H1 (cell line): ENCODE data around the gene ZFP1. TPM values are rescaled to one million over a fixed set of nuclear protein-coding genes. Genes with fewer than 3 reads are reported as not detected.
A peak's percentile ranks its signal among the peaks of the same experiment; 100 is the strongest.

Source experiments
- CTCF ChIA-PET: fragments of 300-600 bp; sonication (Branson Sonifier 250); formaldehyde crosslinking; loops from one replicate; lab custom pipeline; 2021; ENCODE audit not compliant: partially characterized antibody; lab: Charles Lee
- POLR2A ChIA-PET: fragments of 300-600 bp; sonication (Branson Sonifier 250); formaldehyde crosslinking; loops from one replicate; lab custom pipeline; 2021; ENCODE audit warnings: inconsistent platforms; ENCODE audit not compliant: partially characterized antibody; lab: Charles Lee
- DNase-seq, 2 experiments: peaks; one replicate each; pipeline versions ENCODE4 v3.0.0 to v3.0.0-alpha.2; 2010 to 2022; ENCODE audit warnings: low spot score in 2 of 2, low read depth in 1 of 2, mixed read lengths in 1 of 2
- FAIRE-seq: peaks from 2 replicates; lab custom pipeline; 2011; peaks lifted over from hg19 to GRCh38; lab: Jason Lieb, UNC
- H2AFZ ChIP-seq: 2 replicates; pipeline ENCODE4 v1.8.1; 2012; ENCODE audit warnings: low read length, inconsistent platforms
- H2AK5ac ChIP-seq: 2 replicates; pipeline ENCODE4 v1.6.1; 2013; ENCODE audit warnings: low read depth, low read length
- H2BK120ac ChIP-seq: replicated peaks from 2 replicates; pipeline ENCODE3; 2013; ENCODE audit warnings: low read depth, low read length, inconsistent platforms
- H2BK12ac ChIP-seq: 2 replicates; pipeline ENCODE4 v1.6.1; 2013; ENCODE audit warnings: low read depth, low read length
- H2BK15ac ChIP-seq: 2 replicates; pipeline ENCODE4 v1.6.1; 2013; ENCODE audit warnings: low read length
- H2BK20ac ChIP-seq: 2 replicates; pipeline ENCODE4 v1.6.1; 2013; ENCODE audit warnings: low read length
- H2BK5ac ChIP-seq: 2 replicates; pipeline ENCODE4 v1.6.1; 2013; ENCODE audit warnings: low read depth, low read length
- H3K14ac ChIP-seq: 2 replicates; pipeline ENCODE4 v1.6.1; 2013; ENCODE audit warnings: inconsistent platforms; ENCODE audit not compliant: insufficient read length
- H3K18ac ChIP-seq: 2 replicates; pipeline ENCODE4 v1.6.1; 2013; ENCODE audit warnings: low read length; ENCODE audit errors: extremely low read depth
- H3K23ac ChIP-seq: 2 replicates; pipeline ENCODE4 v1.6.1; 2013; ENCODE audit warnings: inconsistent platforms; ENCODE audit not compliant: insufficient read length
- H3K23me2 ChIP-seq: 2 replicates; pipeline ENCODE4 v1.6.1; 2013; ENCODE audit warnings: low read depth, low read length
- H3K27ac ChIP-seq: 2 replicates; pipeline ENCODE4 v1.6.1; 2011; ENCODE audit warnings: low read depth, low read length, inconsistent platforms
- H3K27me3 ChIP-seq, 4 experiments: replicated peaks in 1 of 4; 1 replicate in 1 of 4; 2 replicates in 3 of 4; pipeline versions ENCODE4 v1.6.1 to v1.8.1; 2011 to 2013; ENCODE audit warnings: low read length in 3 of 4, mild to moderate bottlenecking in 3 of 4, inconsistent platforms in 2 of 4, mixed read lengths in 2 of 4, moderate library complexity in 1 of 4; ENCODE audit not compliant: control insufficient read depth in 3 of 4, insufficient read depth in 3 of 4; ENCODE audit errors: extremely low read depth in 1 of 4
- H3K36me3 ChIP-seq, 4 experiments: 2 replicates each; pipeline versions ENCODE4 v1.6.1 to v1.8.1; 2011 to 2013; ENCODE audit warnings: mild to moderate bottlenecking in 4 of 4, low read length in 3 of 4, moderate library complexity in 2 of 4, control low read depth in 1 of 4, inconsistent platforms in 1 of 4; ENCODE audit not compliant: insufficient read depth in 4 of 4, control insufficient read depth in 2 of 4
- H3K4ac ChIP-seq: replicated peaks from 2 replicates; pipeline ENCODE3; 2013; ENCODE audit warnings: low read length, low read depth, mixed read lengths, inconsistent platforms; ENCODE audit not compliant: insufficient read length
- H3K4me1 ChIP-seq, 4 experiments: replicated peaks in 1 of 4; 1 replicate in 1 of 4; 2 replicates in 3 of 4; pipeline versions ENCODE4 v1.6.1 to v1.8.1; 2011 to 2013; ENCODE audit warnings: low read length in 3 of 4, inconsistent platforms in 2 of 4, mixed read lengths in 1 of 4; ENCODE audit not compliant: insufficient read depth in 4 of 4, control insufficient read depth in 3 of 4
- H3K4me2 ChIP-seq, 2 experiments: 2 replicates each; pipeline versions ENCODE4 v1.6.1 to v1.8.1; 2011 to 2013; ENCODE audit warnings: low read depth in 2 of 2, low read length in 2 of 2, control low read depth in 1 of 2, inconsistent platforms in 1 of 2, mild to moderate bottlenecking in 1 of 2; ENCODE audit not compliant: insufficient read depth in 1 of 2
- H3K4me3 ChIP-seq, 4 experiments: fragments of 200-600, 300-600 bp in 1 of 4; sonication (generic), shearing (Covaris generic), sonication (Bioruptor Twin) in 1 of 4; 2 replicates each; pipeline versions ENCODE4 v1.5.1 to v1.8.1; 2011 to 2016; ENCODE audit warnings: low read length in 4 of 4, low read depth in 3 of 4, control low read depth in 2 of 4, inconsistent platforms in 2 of 4, mild to moderate bottlenecking in 2 of 4, mixed read lengths in 1 of 4, moderate library complexity in 1 of 4; ENCODE audit not compliant: insufficient read depth in 2 of 4; ENCODE audit errors: extremely low read depth in 1 of 4
- H3K56ac ChIP-seq: replicated peaks from 2 replicates; pipeline ENCODE3; 2013; ENCODE audit warnings: low read depth, mild to moderate bottlenecking, mixed read lengths, low read length, inconsistent platforms; ENCODE audit not compliant: insufficient read length
- H3K79me1 ChIP-seq: 2 replicates; pipeline ENCODE4 v1.6.1; 2013; ENCODE audit warnings: low read depth, low read length, control low read depth
- H3K79me2 ChIP-seq, 2 experiments: 2 replicates each; pipeline versions ENCODE4 v1.6.1 to v1.8.1; 2012 to 2013; ENCODE audit warnings: low read length in 2 of 2, mild to moderate bottlenecking in 2 of 2, inconsistent platforms in 1 of 2; ENCODE audit not compliant: insufficient read depth in 2 of 2, control insufficient read depth in 1 of 2
- H3K9ac ChIP-seq, 4 experiments: replicated peaks in 1 of 4; 1 replicate in 1 of 4; 2 replicates in 3 of 4; pipeline versions ENCODE4 v1.6.1 to v1.8.1; 2011 to 2013; ENCODE audit warnings: low read depth in 3 of 4, low read length in 3 of 4, control low read depth in 2 of 4, mild to moderate bottlenecking in 2 of 4, moderate library complexity in 2 of 4, inconsistent platforms in 1 of 4; ENCODE audit errors: extremely low read depth in 1 of 4
- H3K9me3 ChIP-seq, 2 experiments: 2 replicates each; pipeline versions ENCODE4 v1.6.1 to v1.8.1; 2012 to 2013; ENCODE audit warnings: mild to moderate bottlenecking in 2 of 2, moderate library complexity in 2 of 2, control low read depth in 1 of 2, inconsistent platforms in 1 of 2, low read depth in 1 of 2, low read length in 1 of 2, mixed read lengths in 1 of 2; ENCODE audit not compliant: insufficient read depth in 2 of 2
- H4K20me1 ChIP-seq, 2 experiments: replicated peaks in 1 of 2; 2 replicates each; pipeline versions ENCODE3 to v1.8.1; 2011 to 2013; ENCODE audit warnings: inconsistent platforms in 2 of 2, low read length in 2 of 2, mild to moderate bottlenecking in 1 of 2; ENCODE audit not compliant: insufficient read depth in 2 of 2, control insufficient read depth in 1 of 2
- H4K5ac ChIP-seq: 2 replicates; pipeline ENCODE4 v1.6.1; 2013; ENCODE audit warnings: low read length, low read depth, mixed read lengths, inconsistent platforms; ENCODE audit not compliant: insufficient read length
- H4K8ac ChIP-seq: 2 replicates; pipeline ENCODE4 v1.8.0; 2013; ENCODE audit warnings: mild to moderate bottlenecking, moderate library complexity, low read length, inconsistent platforms; ENCODE audit not compliant: insufficient read depth; ENCODE audit errors: extremely low read depth
- H4K91ac ChIP-seq: replicated peaks from 2 replicates; pipeline ENCODE3; 2013; ENCODE audit warnings: low read length, mixed read lengths, inconsistent platforms; ENCODE audit not compliant: insufficient read length
- BRCA1 ChIP-seq: IDR thresholded peaks from 2 replicates; pipeline ENCODE4 v1.6.1; 2012; ENCODE audit warnings: low read depth, low read length, improper control_type of control experiment
- EP300 ChIP-seq, 2 experiments: IDR thresholded peaks; 1 replicate in 1 of 2; 2 replicates in 1 of 2; pipeline ENCODE4 v1.6.1; 2011 to 2012; ENCODE audit warnings: low read depth in 2 of 2, low read length in 2 of 2, mild to moderate bottlenecking in 2 of 2, borderline replicate concordance in 1 of 2, inconsistent platforms in 1 of 2, moderate library complexity in 1 of 2
- EZH2 ChIP-seq: fragments of 200-600 bp; sonication (generic); IDR thresholded peaks from 2 replicates; pipeline ENCODE4 v1.7.1; 2012; ENCODE audit warnings: low read depth, mild to moderate bottlenecking, moderate library complexity, low read length, inconsistent platforms; ENCODE audit not compliant: severe bottlenecking
- JUND ChIP-seq: IDR thresholded peaks from 2 replicates; pipeline ENCODE4 v1.6.1; 2011; ENCODE audit warnings: mild to moderate bottlenecking, improper control_type of control experiment, low read length
- TCF12 ChIP-seq: IDR thresholded peaks from 2 replicates; pipeline ENCODE4 v1.6.1; 2011; ENCODE audit warnings: low read depth, mild to moderate bottlenecking, low read length
- WGBS, 2 experiments: shearing (Covaris generic) in 1 of 2; methylation state at CpG; one replicate each; pipeline versions ENCODE4 v1.1.6 to v1.1.7; 2013 to 2015; ENCODE audit warnings: low lambda C conversion rate in 2 of 2, mixed read lengths in 2 of 2, inconsistent platforms in 1 of 2, low coverage in 1 of 2, missing lambda C conversion rate in 1 of 2; ENCODE audit not compliant: insufficient replicate concordance in 2 of 2, insufficient coverage in 1 of 2, insufficient read length in 1 of 2; ENCODE audit errors: extremely low coverage in 1 of 2, missing lambda C conversion rate in 1 of 2; 5-methylcytosine and 5-hydroxymethylcytosine counted together
- polyA plus RNA-seq, 7 experiments: library from polyadenylated mRNA; depleted of rRNA in 3 of 7; stranded (reverse) in 5 of 7; unstranded in 2 of 7; fragments of >200 nt in 5 of 7; fragments of 200-250 nt in 2 of 7; gene quantifications; 1 replicate in 5 of 7; 2 replicates in 1 of 7; 4 replicates in 1 of 7; pipeline versions ENCODE4 v1.2.1 to v1.2.3, GENCODE V29; 2011 to 2013; ENCODE audit warnings: missing spikeins in 2 of 7, mixed read lengths in 2 of 7
- total RNA-seq: library from RNA; stranded (reverse); fragmentation: NEBNext Ultra II Directional; extraction: Animal tissue kit (Norgen Biotek cat#: 25700); gene quantifications from 2 replicates; pipeline ENCODE4 v1.2.1, GENCODE V29; 2021

The ZFP1 gene
- total and polyA plus RNA-seq, 2 of the 8 experiments (the other 6 are each of a cell fraction or from before 2014, with no cell fraction given), result 4.0 to 11.2 TPM

DNA sequence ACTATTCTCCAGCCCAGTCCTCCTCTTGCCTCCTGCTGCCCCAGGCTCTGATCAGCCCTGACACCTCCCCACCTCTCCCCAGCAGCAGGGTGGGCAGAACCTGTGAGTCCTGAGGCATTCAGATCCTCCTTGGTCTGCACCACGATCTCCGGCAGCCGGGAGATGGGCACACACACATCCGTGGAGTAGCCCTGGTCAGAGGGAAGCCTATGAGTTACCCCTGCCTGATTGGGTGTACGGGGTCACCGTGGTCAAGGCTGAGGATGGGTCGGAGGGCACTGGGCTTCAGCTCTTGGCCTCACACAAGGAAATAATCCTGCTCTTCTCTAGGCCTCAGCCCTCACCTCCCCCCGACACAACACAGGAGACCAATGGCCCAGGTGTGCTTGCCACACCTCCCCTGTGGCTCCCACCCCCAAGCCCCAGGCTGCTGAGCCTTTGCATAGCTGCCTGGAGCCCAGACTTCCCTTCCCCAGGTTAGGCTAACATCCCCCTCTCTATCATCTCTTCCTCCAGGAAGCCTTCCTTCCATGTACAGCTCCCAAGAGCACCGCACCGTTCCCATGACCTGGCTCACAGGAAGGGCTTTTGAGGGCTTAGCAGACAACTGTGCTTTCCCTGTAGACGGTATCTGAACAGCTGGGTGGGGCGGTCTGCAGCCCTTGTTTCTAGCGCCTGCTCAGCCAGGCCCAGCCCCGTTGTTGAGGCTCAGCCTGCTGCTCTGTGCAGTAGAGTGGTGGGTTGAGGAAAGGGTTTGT is 35.4 kb upstream of the ZFP1 start:
- Histone ChIP-seq H3K4ac (no peak overlapping the region), H3K56ac (no peak overlapping the region), H2AK5ac (no peak overlapping the region), H3K4me3 (no peak overlapping the region), H4K91ac (peak overlapping the region; percentile 34), H3K27ac (no peak overlapping the region), H3K27me3 (no peaks in the 10 kb centered on the region), H4K8ac (no peak overlapping the region), H2BK5ac (peak overlapping the region; percentile 66; the same call in 1 of the 2 replicates), H3K23ac (no peak overlapping the region), H3K79me1 (peaks cover 3% of the 10 kb centered on the region; the same call in 1 of the 2 replicates), H3K9me3 (no peaks in the 10 kb centered on the region), H3K18ac (peak overlapping the region; percentile 62; the same call in 1 of the 2 replicates), H3K9ac (peak overlapping the region in 1 of 4 experiments; percentile 7; a peak in 1 of 7 replicates), H3K4me1 (peaks cover 9 to 53% (median 41%) of the 10 kb centered on the region in 4 experiments), H2BK20ac (no peak overlapping the region), H3K36me3 (peaks cover 0 to 16% (median 3%) of the 10 kb centered on the region in 4 experiments; a peak in 2 of 8 replicates), H4K20me1 (peaks cover 2 to 3% of the 10 kb centered on the region in 2 experiments), H2BK12ac (peak overlapping the region; percentile 60; the same call in 1 of the 2 replicates), H3K79me2 (no peaks in the 10 kb centered on the region; a peak in 1 of 4 replicates), H3K14ac (no peak overlapping the region), H3K4me2 (no peak overlapping the region), H2BK120ac (no peak overlapping the region), H4K5ac (no peak overlapping the region), H3K23me2 (no peaks in the 10 kb centered on the region), H2BK15ac (peak overlapping the region; percentile 88; the same call in 1 of the 2 replicates)
- DNase-seq (no peak), FAIRE-seq (no peak)
- ChIA-PET CTCF (interaction anchor here (0.7 to 16.3 kb wide), 12 partner anchors 9 to 249 kb away, joined by 3 to 171 read pairs (median 30); partner anchors contain the start of genes WDR59 and ZNRF1), POLR2A (interaction anchor here (1.0 to 6.0 kb wide), 8 partner anchors 8 to 239 kb away, joined by 3 to 62 read pairs (median 6); partner anchors contain the start of gene ZNRF1)
- 91% methylated on average over 14 of the region's 14 CpGs; no CpG with 5 or more reads in 1 of the 2 experiments for WGBS, 2 experiments
- TF ChIP-seq EP300 (IDR thresholded peaks at IDR 0.05; ENCODE audit: borderline replicate concordance in 1 of 2, low read depth in 2 of 2, low read length in 2 of 2) (no peak), TCF12 (0 out of 2 replicates have a peak, but pooled peaks have one; percentile 26), JUND (no peak), EZH2 (no peak), BRCA1 (no peak)
- TF ChIP-seq, all 59 proteins: peak for 1
- no peak overlapping the region for H2AFZ ChIP-seq
